NCI-H82 treated with DMSO at 0.1 percent for 48 hours (cell line): ENCODE results near the gene SH2D4B.

Source experiments
- DNase-seq: peaks from one replicate; lab custom pipeline; 2025; ENCODE audit not compliant: unreplicated experiment; lab: John Stamatoyannopoulos, UW

SH2D4B gene

GRCh38 chr10:80585812-80586211 lies 48.1 kb downstream of the SH2D4B start:
- no peak for DNase-seq

GRCh38 chr10:80588546-80588945 lies 50.8 kb downstream of the SH2D4B start:
- no peak for DNase-seq

- DNase-seq: no peak
These were observed 52.1 kb downstream of the SH2D4B start for GRCh38 chr10:80589726-80590373.

GRCh38 chr10:80590585-80591125 lies 53.0 kb downstream of the SH2D4B start:
- no peak for DNase-seq

GRCh38 chr10:80596391-80597257 lies 58.9 kb downstream of the SH2D4B start:
- peak; percentile 30 for DNase-seq

GRCh38 chr10:80598084-80598798 lies 60.5 kb downstream of the SH2D4B start:
- DNase-seq: no peak

GRCh38 chr10:80598951-80599350 lies 61.2 kb downstream of the SH2D4B start:
- no peak for DNase-seq

- DNase-seq: peak; percentile 3
These were observed 61.7 kb downstream of the SH2D4B start for GRCh38 chr10:80599424-80599847.

GRCh38 chr10:80600256-80600655 lies 62.6 kb downstream of the SH2D4B start:
- no peak for DNase-seq

GRCh38 chr10:80602881-80603280 lies 65.2 kb downstream of the SH2D4B start:
- no peak for DNase-seq

- DNase-seq: no peak
These were observed 65.8 kb downstream of the SH2D4B start for GRCh38 chr10:80603516-80603915.

- no peak for DNase-seq
These were observed 71.0 kb downstream of the SH2D4B start for GRCh38 chr10:80608706-80609105.

GRCh38 chr10:80609331-80609730 lies 71.6 kb downstream of the SH2D4B start:
- DNase-seq: no peak

GRCh38 chr10:80611481-80612185 lies 73.9 kb downstream of the SH2D4B start:
- no peak for DNase-seq

- no peak for DNase-seq
These were observed 74.6 kb downstream of the SH2D4B start for GRCh38 chr10:80612261-80612660.

GRCh38 chr10:80613466-80614170 lies 75.9 kb downstream of the SH2D4B start:
- DNase-seq: no peak

- DNase-seq: no peak
These were observed 77.1 kb downstream of the SH2D4B start for GRCh38 chr10:80614576-80615416.

GRCh38 chr10:80617807-80618206 lies 80.1 kb downstream of the SH2D4B start:
- no peak for DNase-seq

GRCh38 chr10:80619036-80619435 lies 81.3 kb downstream of the SH2D4B start:
- no peak for DNase-seq
